ENCODE results near the gene RARRES1.

RARRES1 gene

GRCh38 chr3:158709666-158710083, 22.6 kb downstream of the RARRES1 start:
- Histone ChIP-seq H3K4me2 (ENCODE audit: low read length) (no peak overlapping the region), H3K27ac (ENCODE audit: low read depth, low read length) (no peak overlapping the region)
- TF ChIP-seq, protein P1, sequence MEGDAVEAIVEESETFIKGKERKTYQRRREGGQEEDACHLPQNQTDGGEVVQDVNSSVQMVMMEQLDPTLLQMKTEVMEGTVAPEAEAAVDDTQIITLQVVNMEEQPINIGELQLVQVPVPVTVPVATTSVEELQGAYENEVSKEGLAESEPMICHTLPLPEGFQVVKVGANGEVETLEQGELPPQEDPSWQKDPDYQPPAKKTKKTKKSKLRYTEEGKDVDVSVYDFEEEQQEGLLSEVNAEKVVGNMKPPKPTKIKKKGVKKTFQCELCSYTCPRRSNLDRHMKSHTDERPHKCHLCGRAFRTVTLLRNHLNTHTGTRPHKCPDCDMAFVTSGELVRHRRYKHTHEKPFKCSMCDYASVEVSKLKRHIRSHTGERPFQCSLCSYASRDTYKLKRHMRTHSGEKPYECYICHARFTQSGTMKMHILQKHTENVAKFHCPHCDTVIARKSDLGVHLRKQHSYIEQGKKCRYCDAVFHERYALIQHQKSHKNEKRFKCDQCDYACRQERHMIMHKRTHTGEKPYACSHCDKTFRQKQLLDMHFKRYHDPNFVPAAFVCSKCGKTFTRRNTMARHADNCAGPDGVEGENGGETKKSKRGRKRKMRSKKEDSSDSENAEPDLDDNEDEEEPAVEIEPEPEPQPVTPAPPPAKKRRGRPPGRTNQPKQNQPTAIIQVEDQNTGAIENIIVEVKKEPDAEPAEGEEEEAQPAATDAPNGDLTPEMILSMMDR (IDR thresholded peaks at IDR 0.05; ENCODE audit: low read depth, low read length, poor library complexity, severe bottlenecking): no peak
- no peak for TF ChIP-seq EZH2phosphoT487 (IDR thresholded peaks at IDR 0.05; ENCODE audit: borderline replicate concordance, low read length)

DNA sequence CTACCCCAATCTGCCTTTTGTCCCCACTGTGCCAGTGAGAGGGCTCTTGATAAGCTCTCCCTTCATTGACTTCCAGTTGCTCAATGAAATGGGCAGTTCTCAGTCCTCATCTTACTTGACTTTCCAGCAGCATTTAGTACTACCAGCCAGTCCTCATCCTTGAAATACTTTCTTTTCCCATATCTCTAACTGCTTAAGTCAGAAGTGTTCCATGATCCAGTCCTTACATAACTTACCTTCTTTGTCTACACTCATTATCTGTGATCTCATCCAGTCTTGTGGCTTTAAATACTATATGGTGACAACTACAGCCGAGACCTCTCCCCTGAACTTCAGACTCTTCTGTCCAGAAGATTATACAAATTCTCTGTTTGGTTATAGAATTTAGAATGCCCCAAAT, 28.7 kb downstream of the RARRES1 start:
- TF ChIP-seq, protein P1 (IDR thresholded peaks at IDR 0.05; ENCODE audit: low read depth, low read length, poor library complexity, severe bottlenecking): no peak
- no peak for TF ChIP-seq EZH2phosphoT487 (IDR thresholded peaks at IDR 0.05; ENCODE audit: borderline replicate concordance, low read length)
- Histone ChIP-seq H3F3A (ENCODE audit: control insufficient read depth, insufficient read depth) (no peaks in the 10 kb centered on the region), H3K27ac (ENCODE audit: low read depth, low read length) (no peak overlapping the region), H3K4me1 (ENCODE audit: control insufficient read depth, low read length) (no peaks in the 10 kb centered on the region), H3K36me3 (ENCODE audit: control insufficient read depth, low read length) (peaks cover 11% of the 10 kb centered on the region), H3K79me2 (ENCODE audit: control insufficient read depth, low read length) (no peaks in the 10 kb centered on the region), H3K27me3 (ENCODE audit: control insufficient read depth, low read length) (no peaks in the 10 kb centered on the region), H3K9me2 (replicated peaks; ENCODE audit: control insufficient read depth, low read length) (no peaks in the 10 kb centered on the region), H3K9me3 (ENCODE audit: control insufficient read depth, insufficient read depth, low read length) (no peaks in the 10 kb centered on the region), H3K4me3 (ENCODE audit: low read length) (no peak overlapping the region), H3K4me2 (ENCODE audit: low read length) (no peak overlapping the region), H4K20me1 (ENCODE audit: control insufficient read depth, insufficient read depth, low read depth, low read length) (no peaks in the 10 kb centered on the region)

More at GRCh38 chr3:158709666-158710083, 22.6 kb downstream of the RARRES1 start:
- H4K20me1 ChIP-seq (ENCODE audit: control insufficient read depth, insufficient read depth, low read depth, low read length): no peaks in the 10 kb centered on the region
- H3K79me2 ChIP-seq (ENCODE audit: control insufficient read depth, low read length): no peaks in the 10 kb centered on the region
- H3K4me1 ChIP-seq (ENCODE audit: control insufficient read depth, low read length): no peaks in the 10 kb centered on the region
- no peaks in the 10 kb centered on the region for H3K27me3 ChIP-seq (ENCODE audit: control insufficient read depth, low read length)
- no peaks in the 10 kb centered on the region for H3F3A ChIP-seq (ENCODE audit: control insufficient read depth, insufficient read depth)
- no peaks in the 10 kb centered on the region for H3K9me2 ChIP-seq (replicated peaks; ENCODE audit: control insufficient read depth, low read length)
- no peaks in the 10 kb centered on the region for H3K9me3 ChIP-seq (ENCODE audit: control insufficient read depth, insufficient read depth, low read length)
- peaks cover 21% of the 10 kb centered on the region for H3K36me3 ChIP-seq (ENCODE audit: control insufficient read depth, low read length)
- H3K4me3 ChIP-seq (ENCODE audit: low read length): no peak overlapping the region

- Histone ChIP-seq H3K36me3 (ENCODE audit: control insufficient read depth, low read length) (peaks cover 6% of the 10 kb centered on the region), H3K9me3 (ENCODE audit: control insufficient read depth, insufficient read depth, low read length) (no peaks in the 10 kb centered on the region), H3K4me1 (ENCODE audit: control insufficient read depth, low read length) (no peaks in the 10 kb centered on the region), H3K79me2 (ENCODE audit: control insufficient read depth, low read length) (no peaks in the 10 kb centered on the region), H3K4me3 (ENCODE audit: low read length) (no peak overlapping the region), H3K4me2 (ENCODE audit: low read length) (no peak overlapping the region), H4K20me1 (ENCODE audit: control insufficient read depth, insufficient read depth, low read depth, low read length) (no peaks in the 10 kb centered on the region), H3K27ac (ENCODE audit: low read depth, low read length) (no peak overlapping the region), H3K9me2 (replicated peaks; ENCODE audit: control insufficient read depth, low read length) (no peaks in the 10 kb centered on the region), H3K27me3 (ENCODE audit: control insufficient read depth, low read length) (no peaks in the 10 kb centered on the region), H3F3A (ENCODE audit: control insufficient read depth, insufficient read depth) (no peaks in the 10 kb centered on the region)
- no peak for TF ChIP-seq EZH2phosphoT487 (IDR thresholded peaks at IDR 0.05; ENCODE audit: borderline replicate concordance, low read length)
- TF ChIP-seq, protein P1 (IDR thresholded peaks at IDR 0.05; ENCODE audit: low read depth, low read length, poor library complexity, severe bottlenecking): no peak
Measured at GRCh38 chr3:158702815-158703481, 29.3 kb downstream of the RARRES1 start.

All from DOHH2 (cell line).